SK-N-SH (cell line): ENCODE results near the gene PLIN5. TPM values are rescaled to one million over a fixed set of nuclear protein-coding genes. Genes with fewer than 3 reads are reported as not detected.

Experiments
- CTCF ChIA-PET: fragments of 300-600, 350-600 bp; formaldehyde crosslinking; extraction: SDS; loops from one replicate; lab custom pipeline; 2021; lab: Yijun Ruan, JAX
- POLR2A ChIA-PET: fragments of 350-600 bp; sonication (Branson Sonifier 250); formaldehyde crosslinking; extraction: SDS; loops from one replicate; lab custom pipeline; 2020; ENCODE audit warnings: antibody characterized with exemption, inconsistent platforms; lab: Yijun Ruan, JAX
- DNase-seq: peaks from one replicate; pipeline ENCODE4 v3.0.0; 2012
- H2AFZ ChIP-seq: fragments of 200-600 bp; sonication (generic); 2 replicates; pipeline ENCODE4 v1.8.1; 2016; ENCODE audit warnings: antibody characterized with exemption, mild to moderate bottlenecking, low read depth
- H3F3A ChIP-seq: fragments of 200-600 bp; sonication (generic); replicated peaks from 2 replicates; pipeline ENCODE3; 2016; ENCODE audit warnings: antibody characterized with exemption, mild to moderate bottlenecking; ENCODE audit not compliant: insufficient read depth
- H3K27ac ChIP-seq, 2 experiments: fragments of 200-500 bp in 1 of 2; fragments of 200-600 bp in 1 of 2; sonication (Bioruptor generic) in 1 of 2; sonication (generic), shearing (Covaris generic) in 1 of 2; 2 replicates each; pipeline versions ENCODE4 v1.5.1 to v1.6.1; 2014 to 2016; ENCODE audit warnings: low read depth in 2 of 2, inconsistent platforms in 1 of 2, low read length in 1 of 2, mild to moderate bottlenecking in 1 of 2, mixed read lengths in 1 of 2
- H3K27me3 ChIP-seq: fragments of 200-600 bp; sonication (generic), shearing (Covaris generic); 2 replicates; pipeline ENCODE4 v1.6.1; 2016; ENCODE audit warnings: mixed run types; ENCODE audit not compliant: insufficient read depth
- H3K36me3 ChIP-seq, 2 experiments: fragments of 200-500 bp in 1 of 2; fragments of 200-600 bp in 1 of 2; sonication (Bioruptor generic) in 1 of 2; sonication (generic) in 1 of 2; replicated peaks in 1 of 2; 2 replicates each; pipeline versions ENCODE3 to v1.5.1; 2014 to 2016; ENCODE audit warnings: low read length in 1 of 2, mild to moderate bottlenecking in 1 of 2; ENCODE audit not compliant: insufficient read depth in 2 of 2, control insufficient read depth in 1 of 2
- H3K4me1 ChIP-seq, 2 experiments: fragments of 200-500 bp in 1 of 2; fragments of 200-600 bp in 1 of 2; sonication (Bioruptor generic) in 1 of 2; sonication (generic), shearing (Covaris generic) in 1 of 2; 2 replicates each; pipeline versions ENCODE4 v1.5.1 to v1.6.1; 2014 to 2016; ENCODE audit warnings: low read depth in 1 of 2, low read length in 1 of 2, mixed run types in 1 of 2; ENCODE audit not compliant: insufficient read depth in 2 of 2, control insufficient read depth in 1 of 2
- H3K4me2 ChIP-seq: fragments of 200-600 bp; sonication (generic), shearing (Covaris generic); 2 replicates; pipeline ENCODE4 v1.6.1; 2017; ENCODE audit warnings: mixed run types
- H3K4me3 ChIP-seq, 2 experiments: fragments of 200-500 bp in 1 of 2; fragments of 200-600 bp in 1 of 2; sonication (Bioruptor generic) in 1 of 2; sonication (generic), shearing (Covaris generic) in 1 of 2; 2 replicates each; pipeline versions ENCODE4 v1.5.1 to v1.8.1; 2014 to 2016; ENCODE audit warnings: low read depth in 2 of 2, inconsistent platforms in 1 of 2, low read length in 1 of 2, mild to moderate bottlenecking in 1 of 2, mixed read lengths in 1 of 2, moderate library complexity in 1 of 2
- H3K79me2 ChIP-seq: fragments of 200-600 bp; sonication (generic); 2 replicates; pipeline ENCODE4 v1.8.1; 2017; ENCODE audit warnings: mild to moderate bottlenecking; ENCODE audit not compliant: insufficient read depth
- H3K9ac ChIP-seq: fragments of 200-600 bp; sonication (generic); 2 replicates; pipeline ENCODE4 v1.6.1; 2017; ENCODE audit warnings: mixed run types
- H3K9me2 ChIP-seq: fragments of 200-600 bp; sonication (generic); 2 replicates; pipeline ENCODE4 v1.6.1; 2017; ENCODE audit warnings: mixed run types
- H3K9me3 ChIP-seq: fragments of 200-600 bp; sonication (generic); 2 replicates; pipeline ENCODE4 v1.6.1; 2017; ENCODE audit warnings: mixed run types, mild to moderate bottlenecking, moderate library complexity
- H4K20me1 ChIP-seq: fragments of 200-600 bp; sonication (generic); 2 replicates; pipeline ENCODE4 v1.6.1; 2017; ENCODE audit warnings: mild to moderate bottlenecking, mixed run types; ENCODE audit not compliant: insufficient read depth
- ELF1 ChIP-seq: IDR thresholded peaks from 2 replicates; pipeline ENCODE4 v1.4.0; 2012
- FOXJ3 ChIP-seq: sonication (generic); formaldehyde crosslinking; IDR thresholded peaks from 2 replicates; pipeline ENCODE4 v1.5.1; 2020; ENCODE audit warnings: mild to moderate bottlenecking, missing genetic modification reagents
- GATA2 ChIP-seq: sonication (generic); formaldehyde crosslinking; IDR thresholded peaks from 2 replicates; pipeline ENCODE4 v1.5.0; 2020; ENCODE audit warnings: mild to moderate bottlenecking, missing genetic modification reagents
- IRF3 ChIP-seq: fragments of 150-350 bp; IDR thresholded peaks from 2 replicates; pipeline ENCODE4 v1.6.1; 2016; ENCODE audit warnings: mild to moderate bottlenecking, low read depth, low read length
- JUND ChIP-seq: IDR thresholded peaks from 2 replicates; pipeline ENCODE4 v1.4.0; 2012
- MXI1 ChIP-seq: IDR thresholded peaks from 2 replicates; pipeline ENCODE4 v1.6.1; 2012; ENCODE audit warnings: mild to moderate bottlenecking, low read depth, low read length, improper control_type of control experiment
- NFIC ChIP-seq: IDR thresholded peaks from 2 replicates; pipeline ENCODE4 v1.4.0; 2012; ENCODE audit warnings: borderline replicate concordance
- PBX3 ChIP-seq: IDR thresholded peaks from 2 replicates; pipeline ENCODE4; 2012
- POLR2AphosphoS5 ChIP-seq: IDR thresholded peaks from 2 replicates; pipeline ENCODE4 v1.6.1; 2012; ENCODE audit warnings: low read depth, low read length
- RFX5 ChIP-seq: IDR thresholded peaks from 2 replicates; pipeline ENCODE4 v1.6.1; 2012; ENCODE audit warnings: mild to moderate bottlenecking, improper control_type of control experiment, low read length
- RXRA ChIP-seq: IDR thresholded peaks from 2 replicates; pipeline ENCODE4 v1.4.0; 2012; ENCODE audit warnings: low read depth, mild to moderate bottlenecking, borderline replicate concordance
- SIN3A ChIP-seq: IDR thresholded peaks from 2 replicates; pipeline ENCODE4 v1.6.1; 2012; ENCODE audit warnings: low read depth, mild to moderate bottlenecking, low read length, moderate library complexity, borderline replicate concordance
- TAF1 ChIP-seq: IDR thresholded peaks from 2 replicates; pipeline ENCODE4 v1.6.1; 2012; ENCODE audit warnings: low read depth, mild to moderate bottlenecking, low read length, moderate library complexity, borderline replicate concordance
- TCF12 ChIP-seq: IDR thresholded peaks from 2 replicates; pipeline ENCODE4 v1.4.0; 2012
- USF1 ChIP-seq: IDR thresholded peaks from 2 replicates; pipeline ENCODE4 v1.4.0; 2012; ENCODE audit warnings: low read depth, borderline replicate concordance
- USF2 ChIP-seq: fragments of 150-350 bp; IDR thresholded peaks from 2 replicates; pipeline ENCODE4 v1.6.1; 2017; ENCODE audit warnings: antibody characterized with exemption, low read length, low read depth, borderline replicate concordance
- ZBTB33 ChIP-seq: IDR thresholded peaks from 2 replicates; pipeline ENCODE4 v1.4.0; 2012; ENCODE audit warnings: low read depth, borderline replicate concordance
- WGBS: methylation state at CpG from one replicate; pipeline ENCODE4 v1.1.6; 2017; ENCODE audit warnings: low lambda C conversion rate; 5-methylcytosine and 5-hydroxymethylcytosine counted together
- polyA plus RNA-seq, 3 experiments: library from polyadenylated mRNA; depleted of rRNA; stranded (reverse); fragments of >200 nt; gene quantifications; 2 replicates each; pipeline ENCODE4 v1.2.3, GENCODE V29; 2012

PLIN5 gene
- polyA plus RNA-seq, 1 of the 3 experiments (the other 2 are of a cell fraction) = 0.59 TPM

GRCh38 chr19:4577020-4577782 is 42.2 kb upstream of the PLIN5 start:
- peak; percentile 55 for DNase-seq
- Histone ChIP-seq H3K36me3 (no peaks in the 10 kb centered on the region), H3K27ac (no peak overlapping the region), H3K27me3 (peaks cover 14% of the 10 kb centered on the region; the same call in 1 of the 2 replicates), H3K9me2 (no peaks in the 10 kb centered on the region), H3K4me3 (no peak overlapping the region), H3K79me2 (no peaks in the 10 kb centered on the region), H3K9me3 (no peaks in the 10 kb centered on the region), H2AFZ (no peak overlapping the region; the same call in 1 of the 2 replicates), H4K20me1 (no peaks in the 10 kb centered on the region), H3K9ac (no peak overlapping the region), H3K4me1 (no peaks in the 10 kb centered on the region; a peak in 1 of 4 replicates), H3K4me2 (no peak overlapping the region), H3F3A (peaks cover 14% of the 10 kb centered on the region)
- POLR2A ChIA-PET = no interaction called here
- CTCF ChIA-PET = interaction anchor here (0.7 to 13.0 kb wide), 21 partner anchors 8 to 103 kb away, joined by 3 to 200 read pairs (median 8); partner anchors contain the start of gene SEMA6B
- TF ChIP-seq NFIC (no peak), ZBTB33 (no peak), PBX3 (no peak), POLR2AphosphoS5 (no peak), FOXJ3 (no peak), JUND (no peak), MXI1 (no peak), IRF3 (no peak), USF2 (no peak), USF1 (no peak), TCF12 (no peak), RXRA (no peak), GATA2 (no peak), RFX5 (no peak), ELF1 (no peak), TAF1 (no peak), SIN3A (no peak)
- 56% methylated on average over 5 of the region's 5 CpGs for WGBS
